OCI-LY3 (cell line): ENCODE data around the gene LAMC3.

ENCODE experiments used
- EZH2phosphoT487 ChIP-seq: fragments of 200-600 bp; shearing (Covaris generic); IDR thresholded peaks from 2 replicates; pipeline ENCODE4 v1.6.1; 2018; ENCODE audit warnings: antibody characterized with exemption, mixed run types, low read depth
- TF ChIP-seq, protein P1 (sequence below): fragments of 200-600, 300-600 bp; sonication (generic); IDR thresholded peaks from 2 replicates; pipeline ENCODE4 v1.5.1; 2014; ENCODE audit warnings: antibody characterized with exemption, low read length, low read depth

DNA sequence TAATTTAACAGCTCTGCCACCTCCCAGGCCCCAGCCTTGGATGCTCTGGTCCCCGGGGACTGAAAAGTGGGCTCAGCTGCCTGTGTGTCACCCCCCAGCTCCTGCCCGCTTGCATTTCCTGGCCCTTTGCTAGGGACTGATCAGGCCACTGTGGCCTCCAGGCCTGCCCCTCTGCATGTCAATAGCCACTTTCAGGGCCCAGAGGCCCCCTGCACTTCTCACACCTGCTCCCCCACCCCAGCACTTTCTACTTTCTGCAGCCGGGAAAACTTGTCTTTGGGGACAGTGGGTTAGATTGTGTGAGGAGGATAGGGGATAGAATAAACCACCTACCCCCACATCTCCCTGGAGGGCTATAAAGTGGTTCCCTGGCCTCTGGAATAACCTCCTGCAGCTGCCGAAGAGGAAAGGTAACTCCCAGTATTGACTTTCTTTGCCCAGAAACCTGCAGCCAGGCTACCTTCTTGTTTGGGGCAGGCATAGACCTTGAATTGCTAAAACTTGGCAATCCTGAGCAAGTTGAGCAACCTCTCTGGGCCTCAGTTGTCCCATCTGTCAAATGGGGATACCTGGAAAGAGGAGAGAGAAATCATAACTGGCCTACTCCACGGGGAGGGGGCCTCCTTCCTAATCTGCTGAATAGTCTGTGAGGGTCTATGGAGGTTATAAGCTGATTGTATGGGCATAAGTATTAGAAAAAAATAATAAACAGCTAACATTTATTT, 95.2 kb downstream of the LAMC3 start:
- TF ChIP-seq, protein P1, sequence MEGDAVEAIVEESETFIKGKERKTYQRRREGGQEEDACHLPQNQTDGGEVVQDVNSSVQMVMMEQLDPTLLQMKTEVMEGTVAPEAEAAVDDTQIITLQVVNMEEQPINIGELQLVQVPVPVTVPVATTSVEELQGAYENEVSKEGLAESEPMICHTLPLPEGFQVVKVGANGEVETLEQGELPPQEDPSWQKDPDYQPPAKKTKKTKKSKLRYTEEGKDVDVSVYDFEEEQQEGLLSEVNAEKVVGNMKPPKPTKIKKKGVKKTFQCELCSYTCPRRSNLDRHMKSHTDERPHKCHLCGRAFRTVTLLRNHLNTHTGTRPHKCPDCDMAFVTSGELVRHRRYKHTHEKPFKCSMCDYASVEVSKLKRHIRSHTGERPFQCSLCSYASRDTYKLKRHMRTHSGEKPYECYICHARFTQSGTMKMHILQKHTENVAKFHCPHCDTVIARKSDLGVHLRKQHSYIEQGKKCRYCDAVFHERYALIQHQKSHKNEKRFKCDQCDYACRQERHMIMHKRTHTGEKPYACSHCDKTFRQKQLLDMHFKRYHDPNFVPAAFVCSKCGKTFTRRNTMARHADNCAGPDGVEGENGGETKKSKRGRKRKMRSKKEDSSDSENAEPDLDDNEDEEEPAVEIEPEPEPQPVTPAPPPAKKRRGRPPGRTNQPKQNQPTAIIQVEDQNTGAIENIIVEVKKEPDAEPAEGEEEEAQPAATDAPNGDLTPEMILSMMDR, result no peak
- no peak for TF ChIP-seq EZH2phosphoT487
